Erythroblast (primary cell): ENCODE measurements around the gene GALNT10.

ENCODE experiments used
- DNase-seq, 2 experiments: peaks; one replicate each; lab custom pipeline; 2025; lab: John Stamatoyannopoulos, UW
- GATA1 ChIP-seq: IDR thresholded peaks from 2 replicates; pipeline ENCODE4 v1.6.1; 2011; ENCODE audit warnings: low read depth, mild to moderate bottlenecking, control low read depth, low read length, moderate library complexity
- POLR2A ChIP-seq: IDR thresholded peaks from 2 replicates; pipeline ENCODE4 v1.6.1; 2011; ENCODE audit warnings: mild to moderate bottlenecking, low read length

Gene GALNT10

GRCh38 chr5:154164249-154164581, 26.3 kb upstream of the GALNT10 start:
- no peak for TF ChIP-seq POLR2A
- TF ChIP-seq GATA1, result no peak
- DNase-seq, result no peak

- no peak for TF ChIP-seq POLR2A
- TF ChIP-seq GATA1, result no peak
- DNase-seq, result no peak
Measured at GRCh38 chr5:154165886-154166285, 24.6 kb upstream of the GALNT10 start.

DNA sequence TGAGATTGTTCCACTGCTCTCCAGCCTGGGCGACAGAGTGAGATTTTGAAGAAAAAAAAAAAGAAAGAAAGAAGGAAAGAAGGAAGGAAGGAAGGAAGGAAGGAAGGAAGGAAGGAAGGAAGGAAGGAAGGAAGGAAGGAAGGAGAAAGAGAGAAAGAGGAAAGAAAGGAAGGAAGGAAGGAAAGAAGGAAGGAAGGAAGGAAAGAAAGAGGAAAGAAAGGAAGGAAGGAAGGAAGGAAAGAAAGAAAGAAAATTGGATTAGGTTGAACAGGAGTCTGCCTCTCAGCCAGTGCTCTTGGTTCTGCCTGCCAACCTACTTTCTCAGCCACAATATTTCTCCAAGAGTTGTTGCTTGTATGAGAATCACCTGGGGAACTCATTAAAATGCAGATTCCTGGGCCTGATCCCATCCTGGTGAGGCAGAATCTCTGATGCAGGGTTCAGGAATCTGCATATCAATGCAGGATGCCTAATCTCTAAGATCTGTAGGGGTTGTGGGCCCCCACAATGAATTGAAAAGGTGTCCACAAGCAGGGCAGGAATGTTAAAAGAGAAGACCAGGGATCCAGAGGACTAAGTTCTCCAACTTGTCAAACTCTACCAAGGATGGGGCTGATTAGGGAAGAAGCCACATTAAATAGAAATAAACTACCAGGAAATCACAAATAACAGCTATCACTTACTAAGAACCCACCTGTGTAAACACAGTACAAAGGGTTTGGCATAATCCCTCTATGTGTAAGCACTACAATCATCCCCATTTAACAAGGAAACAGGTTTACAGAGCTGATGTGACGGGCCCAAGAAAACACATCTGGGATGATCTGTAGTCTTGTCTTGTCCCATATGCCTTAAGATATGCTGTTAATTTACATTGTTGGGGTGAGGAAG, 23.4 kb upstream of the GALNT10 start:
- DNase-seq, result no peak
- TF ChIP-seq POLR2A (no peak), GATA1 (no peak)

DNA sequence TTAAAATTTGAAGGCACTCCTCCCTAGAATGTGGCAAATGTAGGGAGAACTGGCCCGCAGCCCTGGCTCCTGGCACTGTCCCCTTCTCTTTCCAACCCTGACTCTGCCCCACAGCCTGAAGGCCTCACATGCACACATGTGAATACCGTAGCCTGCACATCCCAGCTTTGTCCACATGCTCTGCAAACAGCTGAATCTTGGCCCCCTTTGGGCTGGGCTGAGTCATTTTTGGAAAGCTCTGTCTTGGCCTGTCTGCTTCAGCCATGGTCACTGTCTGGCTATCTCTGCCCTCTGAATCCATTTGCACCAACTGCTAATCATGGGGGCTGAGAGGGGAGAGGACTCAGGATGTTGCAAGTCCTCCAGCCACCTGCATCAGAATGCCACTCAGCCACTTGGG, 22.1 kb upstream of the GALNT10 start:
- TF ChIP-seq POLR2A, result no peak
- no peak for TF ChIP-seq GATA1
- DNase-seq, result no peak

- no peak for DNase-seq
- TF ChIP-seq GATA1, result no peak
- TF ChIP-seq POLR2A, result no peak
Measured at GRCh38 chr5:154172785-154173184, 17.7 kb upstream of the GALNT10 start.

DNA sequence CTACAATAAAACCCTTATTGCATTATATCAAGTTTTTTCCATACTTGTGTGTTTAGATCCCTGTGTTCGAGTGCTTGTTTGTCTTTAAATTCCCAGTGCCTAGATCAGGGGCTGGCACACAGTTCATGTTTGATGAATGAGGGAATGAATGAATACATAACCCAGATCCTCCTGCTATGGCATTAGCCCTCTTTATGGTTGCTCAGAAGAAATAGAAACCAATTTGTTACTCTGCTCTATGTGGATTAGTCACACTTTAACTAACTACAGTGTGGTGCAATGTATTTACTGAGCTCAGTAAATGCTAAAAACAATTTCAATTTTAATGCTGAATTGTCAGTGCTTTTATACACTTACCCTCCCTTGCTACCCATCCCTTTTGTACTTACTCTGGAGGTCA, 16.4 kb upstream of the GALNT10 start:
- no peak for DNase-seq
- no peak for TF ChIP-seq GATA1
- TF ChIP-seq POLR2A, result no peak

- DNase-seq, result no peak
- TF ChIP-seq GATA1 (no peak), POLR2A (no peak)
Measured at GRCh38 chr5:154176181-154176580, 14.4 kb upstream of the GALNT10 start.

DNA sequence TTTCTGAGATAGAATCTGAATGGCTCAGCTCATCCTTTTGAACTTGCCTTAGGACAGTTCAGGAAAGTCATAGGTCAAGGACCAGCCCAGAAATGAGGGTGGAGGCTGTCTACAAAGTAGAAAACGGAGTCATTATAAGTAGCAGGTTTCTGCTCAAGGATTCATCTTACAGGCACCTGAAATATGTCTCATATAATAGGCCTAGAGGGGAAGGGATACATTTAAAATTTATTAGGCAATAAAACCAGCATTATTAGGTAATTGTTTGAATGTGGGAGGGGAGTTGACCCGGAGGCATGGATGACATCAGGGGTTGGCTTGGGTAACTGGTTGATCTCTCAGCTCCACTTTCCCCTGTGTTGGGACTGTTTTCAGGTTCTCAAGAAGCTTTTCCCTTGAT, 11.9 kb upstream of the GALNT10 start:
- DNase-seq, result no peak

GRCh38 chr5:154179846-154180710, 10.5 kb upstream of the GALNT10 start:
- DNase-seq, result peak; percentile 66 to 71
- no peak for TF ChIP-seq POLR2A
- no peak for TF ChIP-seq GATA1

More for the DNA sequence above, 11.9 kb upstream of the GALNT10 start:
- TF ChIP-seq POLR2A, result no peak
- TF ChIP-seq GATA1, result no peak

DNA sequence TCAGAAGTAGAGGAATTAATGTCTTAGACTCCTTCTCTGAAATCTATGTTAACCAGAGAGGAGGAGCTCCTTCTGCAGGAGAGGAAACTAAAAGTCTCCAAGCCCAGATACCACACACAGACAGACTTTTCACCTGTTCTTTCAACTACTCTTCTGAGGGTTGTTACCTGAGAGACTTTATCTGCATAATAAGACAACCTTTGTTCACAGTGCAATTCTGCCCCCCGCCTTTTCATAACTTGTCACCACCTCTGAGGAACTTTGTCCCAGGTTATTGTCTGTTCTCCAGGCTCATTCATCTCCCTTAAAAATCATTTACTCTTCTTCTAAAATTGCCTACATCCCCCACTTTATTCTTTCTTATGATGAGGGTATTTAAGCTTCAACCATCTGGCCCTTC, 9.4 kb upstream of the GALNT10 start:
- TF ChIP-seq GATA1 (no peak), POLR2A (no peak)
- no peak for DNase-seq

- TF ChIP-seq GATA1 (no peak), POLR2A (no peak)
- peak; percentile 47 to 48 for DNase-seq
Measured at GRCh38 chr5:154189256-154189818, 1.2 kb upstream of the GALNT10 start.

DNA sequence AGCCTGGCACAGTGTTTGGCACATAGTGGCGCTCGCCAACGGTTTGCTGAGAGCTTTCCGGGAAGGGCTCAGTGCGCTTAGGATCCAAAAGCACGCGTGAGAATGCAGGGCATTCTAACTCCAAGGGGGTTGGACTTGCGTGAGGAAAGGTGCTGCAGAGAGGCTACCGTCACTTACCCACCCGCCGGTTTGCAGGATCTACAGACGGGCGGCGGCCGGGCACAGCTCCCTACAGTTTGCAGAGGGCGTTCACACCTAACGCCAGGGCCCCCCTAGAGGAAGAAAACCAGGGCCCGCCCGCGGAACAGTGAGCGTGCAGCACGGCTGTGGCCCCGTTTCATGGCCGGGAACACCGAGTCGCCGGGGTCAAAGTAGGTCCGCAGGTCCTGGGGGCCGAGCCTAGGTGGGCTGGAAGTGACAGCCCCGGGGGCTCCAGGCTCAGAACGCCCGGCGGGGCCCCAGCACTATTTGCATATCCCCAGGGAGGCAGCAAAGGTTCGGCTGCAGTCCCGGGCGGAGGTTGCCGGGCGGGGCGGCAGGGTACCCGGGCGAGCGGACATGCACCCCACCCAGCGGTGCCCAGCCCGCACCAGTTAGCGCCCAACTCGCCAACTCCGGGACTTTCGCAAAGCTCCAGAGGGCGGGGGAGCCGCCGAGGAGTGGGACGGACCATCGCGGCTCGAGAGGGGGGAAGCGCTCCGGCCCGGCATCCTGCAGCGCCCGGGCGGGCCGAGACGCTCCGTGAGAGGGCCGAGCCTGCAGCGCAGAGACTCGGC, 526 bp upstream of the GALNT10 start:
- TF ChIP-seq POLR2A (peak; percentile 56), GATA1 (no peak)
- peak; percentile 86 to 91 for DNase-seq
